Fibroblast of lung (primary cell): Measurements from ENCODE around the gene THY1. TPM values are rescaled to one million over a fixed set of nuclear protein-coding genes. Genes with fewer than 3 reads are reported as not detected.

ENCODE experiments used
- DNase-seq, 2 donors: peaks; one replicate each; pipeline versions ENCODE4 v3.0.0 to v3.0.0-alpha.2; 2010; ENCODE audit warnings: low read depth in 2 of 2
- H2AFZ ChIP-seq: 2 replicates; pipeline ENCODE4 v1.5.1; 2012; ENCODE audit warnings: low read length, control low read depth, inconsistent platforms
- H3K27ac ChIP-seq: 2 replicates; pipeline ENCODE4 v1.5.1; 2011; ENCODE audit warnings: low read length, control low read depth; ENCODE audit not compliant: insufficient read depth
- H3K27me3 ChIP-seq: 2 replicates; pipeline ENCODE4 v1.5.1; 2011; ENCODE audit warnings: mild to moderate bottlenecking, low read length; ENCODE audit not compliant: control insufficient read depth, insufficient read depth
- H3K36me3 ChIP-seq: 2 replicates; pipeline ENCODE4 v1.5.1; 2011; ENCODE audit warnings: low read length; ENCODE audit not compliant: control insufficient read depth, insufficient read depth
- H3K4me1 ChIP-seq: 2 replicates; pipeline ENCODE4 v1.5.1; 2011; ENCODE audit warnings: low read length; ENCODE audit not compliant: control insufficient read depth, insufficient read depth; ENCODE audit errors: extremely low read depth
- H3K4me2 ChIP-seq: 2 replicates; pipeline ENCODE4 v1.5.1; 2011; ENCODE audit warnings: low read length, control low read depth; ENCODE audit not compliant: insufficient read depth; ENCODE audit errors: extremely low read depth
- H3K4me3 ChIP-seq, 4 experiments: fragments of 200-600 bp in 1 of 4; sonication (generic) in 1 of 4; replicated peaks in 1 of 4; 2 replicates each; pipeline ENCODE4 v1.5.1; 2011 to 2016; ENCODE audit warnings: low read length in 4 of 4, low read depth in 3 of 4, mild to moderate bottlenecking in 3 of 4, control low read depth in 2 of 4, inconsistent platforms in 1 of 4, mixed read lengths in 1 of 4; ENCODE audit not compliant: insufficient read depth in 1 of 4; ENCODE audit errors: control extremely low read depth in 1 of 4
- H3K79me2 ChIP-seq: 2 replicates; pipeline ENCODE4 v1.5.1; 2012; ENCODE audit warnings: mild to moderate bottlenecking, low read length, inconsistent platforms; ENCODE audit not compliant: control insufficient read depth, insufficient read depth
- H3K9ac ChIP-seq: 2 replicates; pipeline ENCODE4 v1.5.1; 2011; ENCODE audit warnings: mild to moderate bottlenecking, low read length, control low read depth; ENCODE audit not compliant: insufficient read depth
- H3K9me3 ChIP-seq: 2 replicates; pipeline ENCODE4 v1.5.1; 2012; ENCODE audit warnings: low read depth, low read length; ENCODE audit not compliant: control insufficient read depth, insufficient read depth
- H4K20me1 ChIP-seq: 2 replicates; pipeline ENCODE4 v1.5.1; 2011; ENCODE audit warnings: low read length; ENCODE audit not compliant: control insufficient read depth, insufficient read depth; ENCODE audit errors: extremely low read depth
- CTCF ChIP-seq, 2 donors: IDR thresholded peaks in 1 of 2; conservative IDR thresholded peaks in 1 of 2; 1 replicate in 1 of 2; 2 replicates in 1 of 2; pipeline ENCODE4 v1.5.1; 2011 to 2012; ENCODE audit warnings: low read length in 2 of 2, control low read depth in 1 of 2, inconsistent platforms in 1 of 2, low read depth in 1 of 2, mild to moderate bottlenecking in 1 of 2
- EZH2 ChIP-seq: IDR thresholded peaks from 2 replicates; pipeline ENCODE4 v1.5.1; 2012; ENCODE audit warnings: low read length, control low read depth, mild to moderate bottlenecking; ENCODE audit errors: missing control alignments
- polyA plus RNA-seq, 2 donors: library from polyadenylated mRNA; depleted of rRNA in 1 of 2; stranded (reverse) in 1 of 2; unstranded in 1 of 2; fragments of >200 nt; gene quantifications; 2 replicates each; pipeline ENCODE4 v1.2.1, GENCODE V29; 2011 to 2012; ENCODE audit warnings: missing spikeins in 1 of 2
- total RNA-seq: library from RNA; depleted of rRNA; stranded (reverse); fragments of >200 nt; gene quantifications from 2 replicates; pipeline ENCODE4 v1.2.1, GENCODE V29; 2014

THY1 gene
- total and polyA plus RNA-seq, 2 donors (not counting 1 experiment from before 2014, with no cell fraction given) = 292 to 824 TPM

- no peak for TF ChIP-seq CTCF (conservative IDR thresholded peaks at IDR 0.05 in 1 of 2, IDR thresholded peaks at IDR 0.05 in 1 of 2; ENCODE audit: low read depth in 1 of 2, low read length in 2 of 2)
- TF ChIP-seq EZH2 = no peak
- no peak for DNase-seq
- H3K27ac ChIP-seq = no peak overlapping the region
These were observed 8.7 kb downstream of the THY1 start for GRCh38 chr11:119414321-119414720.

GRCh38 chr11:119412072-119412471, 10.9 kb downstream of the THY1 start:
- no peak overlapping the region for H3K4me2 ChIP-seq
- no peak overlapping the region for H3K9ac ChIP-seq
- peaks cover 5% of the 10 kb centered on the region for H3K27me3 ChIP-seq
- H2AFZ ChIP-seq = no peak overlapping the region
- H3K4me1 ChIP-seq = peaks cover 4% of the 10 kb centered on the region
- H3K9me3 ChIP-seq = no peaks in the 10 kb centered on the region
- no peak for DNase-seq
- no peaks in the 10 kb centered on the region for H4K20me1 ChIP-seq
- TF ChIP-seq CTCF (conservative IDR thresholded peaks at IDR 0.05 in 1 of 2, IDR thresholded peaks at IDR 0.05 in 1 of 2; ENCODE audit: low read depth in 1 of 2, low read length in 2 of 2) = no peak
- TF ChIP-seq EZH2 = no peak
- H3K79me2 ChIP-seq = no peaks in the 10 kb centered on the region
- no peak overlapping the region for H3K4me3 ChIP-seq
- H3K27ac ChIP-seq = no peak overlapping the region
- H3K36me3 ChIP-seq = no peaks in the 10 kb centered on the region

More at GRCh38 chr11:119414321-119414720, 8.7 kb downstream of the THY1 start:
- Histone ChIP-seq H3K79me2 (peaks cover 4% of the 10 kb centered on the region), H3K36me3 (peaks cover 6% of the 10 kb centered on the region), H3K4me1 (peaks cover 18% of the 10 kb centered on the region), H3K9me3 (no peaks in the 10 kb centered on the region), H3K27me3 (peaks cover 5% of the 10 kb centered on the region), H3K9ac (no peak overlapping the region), H4K20me1 (no peaks in the 10 kb centered on the region), H3K4me2 (no peak overlapping the region), H3K4me3 (no peak overlapping the region), H2AFZ (no peak overlapping the region)

DNA sequence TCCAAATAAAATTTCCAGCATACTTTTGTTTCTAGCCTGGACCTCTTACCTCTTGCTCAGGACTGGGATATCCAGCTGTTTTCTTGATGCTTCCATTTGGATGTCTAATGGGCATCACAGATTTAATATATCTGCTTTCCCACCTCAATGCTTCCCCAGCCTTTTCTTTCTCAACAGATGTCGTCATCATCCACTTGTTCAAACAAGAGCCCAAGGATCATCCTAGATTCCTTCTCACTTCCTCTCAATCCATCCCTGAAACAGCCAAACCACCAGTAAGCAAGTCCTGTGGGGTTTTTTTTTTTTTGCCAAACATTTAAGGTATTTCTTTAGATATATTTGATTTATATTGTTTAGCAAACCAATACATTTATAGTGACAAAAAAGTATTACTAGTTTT, 12.5 kb downstream of the THY1 start:
- no peaks in the 10 kb centered on the region for H3K79me2 ChIP-seq
- no peak for DNase-seq
- H4K20me1 ChIP-seq = no peaks in the 10 kb centered on the region
- no peak for TF ChIP-seq EZH2
- TF ChIP-seq CTCF (conservative IDR thresholded peaks at IDR 0.05 in 1 of 2, IDR thresholded peaks at IDR 0.05 in 1 of 2; ENCODE audit: low read depth in 1 of 2, low read length in 2 of 2) = no peak
- H3K4me1 ChIP-seq = no peaks in the 10 kb centered on the region
- H3K36me3 ChIP-seq = no peaks in the 10 kb centered on the region
- no peak overlapping the region for H3K4me3 ChIP-seq
- H3K27me3 ChIP-seq = peaks cover 5% of the 10 kb centered on the region
- no peak overlapping the region for H3K27ac ChIP-seq
- no peak overlapping the region for H2AFZ ChIP-seq
- no peak overlapping the region for H3K9ac ChIP-seq
- no peak overlapping the region for H3K4me2 ChIP-seq
- H3K9me3 ChIP-seq = no peaks in the 10 kb centered on the region
